HK-2 (cell line): ENCODE data around the gene RNF207.

Experiments used
- DNase-seq: peaks from one replicate; pipeline ENCODE4 v3.0.0-alpha.2; 2018; ENCODE audit not compliant: unreplicated experiment

Gene RNF207

DNA sequence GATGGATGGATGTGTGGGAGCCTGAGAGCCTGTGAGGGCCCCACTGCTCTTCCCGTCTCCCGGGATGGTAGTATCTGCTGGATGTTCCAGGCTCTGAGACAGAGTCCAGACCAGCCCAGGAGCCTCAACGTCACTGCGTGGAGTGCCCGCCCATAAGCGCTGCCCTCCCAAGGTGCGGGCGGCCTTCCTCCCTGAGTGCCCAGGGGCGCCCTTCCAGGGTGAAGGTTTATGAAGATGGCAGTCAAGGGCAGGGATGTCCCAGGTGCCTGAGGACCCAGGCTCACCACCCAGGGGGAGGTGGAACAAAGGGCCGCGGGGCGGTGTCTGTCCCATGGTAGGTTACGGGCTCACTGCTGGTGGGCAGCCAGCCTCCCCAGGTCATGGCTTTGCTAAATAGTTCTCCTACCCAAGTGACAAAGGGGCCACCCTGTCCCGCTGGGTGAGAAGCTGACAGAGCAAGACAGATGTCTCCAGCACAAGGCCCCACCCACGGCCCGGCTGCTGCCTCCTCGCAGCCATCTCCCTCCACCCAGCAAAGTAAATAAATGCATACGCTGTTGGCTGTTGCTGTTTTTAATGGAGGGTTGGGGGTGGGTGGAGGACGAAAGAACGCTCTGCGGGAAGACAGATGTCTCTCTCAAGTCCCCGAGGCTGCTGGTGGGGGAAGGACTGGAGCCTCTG lies 63.9 kb downstream of the RNF207 start:
- no peak for DNase-seq

DNA sequence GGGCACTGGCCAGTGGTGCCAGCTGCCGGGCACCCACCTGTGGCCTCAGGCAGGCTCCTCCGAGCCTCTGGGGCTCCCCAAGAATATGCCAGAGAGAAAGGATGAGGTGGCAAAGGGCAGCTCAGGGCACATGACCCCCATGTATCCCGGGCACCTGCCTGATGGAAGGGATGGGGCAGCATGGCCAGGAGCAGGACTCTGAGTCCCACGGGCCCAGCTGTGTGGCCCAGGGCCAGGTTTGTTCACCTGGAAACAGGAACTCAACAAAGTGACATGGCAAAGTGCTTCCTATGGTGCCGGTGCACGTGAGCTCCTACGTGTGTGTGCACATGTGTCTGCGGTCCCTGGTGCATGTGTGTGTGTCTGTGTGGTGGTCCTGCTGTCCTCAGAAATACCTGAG lies 64.5 kb downstream of the RNF207 start:
- DNase-seq, result no peak
